B cell (primary cell): Measurements from ENCODE around the gene PEX14. TPM values are rescaled to one million over a fixed set of nuclear protein-coding genes. Genes with fewer than 3 reads are reported as not detected.

ENCODE experiments used
- ATAC-seq: fragments of 200-7000 bp; cut with Tn5 transposase; one replicate; pipeline ENCODE4 v1.10.0; 2021; ENCODE audit warnings: low read depth, mild to moderate bottlenecking, moderate number of reproducible peaks, moderate library complexity
- CTCF ChIA-PET: fragments of 350-600 bp; sonication (Branson Sonifier 250); formaldehyde crosslinking; loops from one replicate; lab custom pipeline; 2021; ENCODE audit warnings: antibody characterized with exemption, inconsistent platforms; lab: Charles Lee
- POLR2A ChIA-PET: fragments of 350-600 bp; sonication (Branson Sonifier 250); formaldehyde crosslinking; loops from one replicate; lab custom pipeline; 2021; ENCODE audit warnings: antibody characterized with exemption; lab: Charles Lee
- DNase-seq: peaks from one replicate; pipeline ENCODE4 v3.0.0; 2013
- H2AFZ ChIP-seq: 2 replicates; pipeline ENCODE4 v1.6.1; 2012; ENCODE audit warnings: mild to moderate bottlenecking, low read depth, low read length; ENCODE audit not compliant: insufficient read depth, poor library complexity, severe bottlenecking
- H3K27ac ChIP-seq, 2 donors: 1 replicate in 1 of 2; 2 replicates in 1 of 2; pipeline ENCODE4 v1.5.1; 2012 to 2013; ENCODE audit warnings: low read length in 2 of 2, mild to moderate bottlenecking in 2 of 2, moderate library complexity in 1 of 2
- H3K27me3 ChIP-seq, 4 experiments: fragments of 200-600 bp in 1 of 4; sonication (generic) in 1 of 4; replicated peaks in 1 of 4; 1 replicate in 2 of 4; 2 replicates in 2 of 4; pipeline versions ENCODE4 v1.6.1 to v1.7.0; 2013 to 2016; ENCODE audit warnings: low read length in 3 of 4, mild to moderate bottlenecking in 2 of 4, mixed read lengths in 1 of 4, moderate library complexity in 1 of 4; ENCODE audit not compliant: insufficient read depth in 4 of 4, control insufficient read depth in 3 of 4; ENCODE audit errors: control extremely low read depth in 1 of 4
- H3K36me3 ChIP-seq, 2 experiments: replicated peaks in 1 of 2; 1 replicate in 1 of 2; 2 replicates in 1 of 2; pipeline versions ENCODE4 v1.6.1 to v1.7.1; 2013; ENCODE audit warnings: low read length in 1 of 2; ENCODE audit not compliant: insufficient read depth in 2 of 2, control insufficient read depth in 1 of 2; ENCODE audit errors: control extremely low read depth in 1 of 2, extremely low read depth in 1 of 2
- H3K4me1 ChIP-seq, 2 donors: fragments of 200-600 bp in 1 of 2; sonication (generic) in 1 of 2; 1 replicate in 1 of 2; 2 replicates in 1 of 2; pipeline versions ENCODE4 v1.5.1 to v1.6.1; 2013 to 2017; ENCODE audit warnings: low read length in 2 of 2; ENCODE audit not compliant: control insufficient read depth in 2 of 2, insufficient read depth in 2 of 2
- H3K4me2 ChIP-seq: replicated peaks from 2 replicates; pipeline ENCODE3; 2012; ENCODE audit warnings: mild to moderate bottlenecking, low read depth, low read length; ENCODE audit not compliant: poor library complexity, severe bottlenecking
- H3K4me3 ChIP-seq, 5 experiments: fragments of 200-600 bp in 1 of 5; sonication (generic) in 1 of 5; 1 replicate in 3 of 5; 2 replicates in 2 of 5; pipeline versions ENCODE4 v1.5.1 to v1.7.0; 2011 to 2016; ENCODE audit warnings: low read length in 4 of 5, mild to moderate bottlenecking in 4 of 5, low read depth in 2 of 5, control low read depth in 1 of 5, moderate library complexity in 1 of 5; ENCODE audit not compliant: insufficient read depth in 1 of 5; ENCODE audit errors: control extremely low read depth in 1 of 5, extremely low read depth in 1 of 5
- H3K79me2 ChIP-seq: fragments of 200-600 bp; sonication (generic); one replicate; pipeline ENCODE4 v1.6.0; 2016; ENCODE audit warnings: low read length; ENCODE audit not compliant: control insufficient read depth, insufficient read depth
- H3K9ac ChIP-seq: fragments of 200-600 bp; sonication (generic); 2 replicates; pipeline ENCODE4 v1.6.1; 2017; ENCODE audit warnings: mild to moderate bottlenecking, low read length, moderate library complexity
- H3K9me3 ChIP-seq, 3 donors: one replicate each; pipeline versions ENCODE4 v1.6.1 to v1.7.1; 2013; ENCODE audit warnings: low read length in 2 of 3; ENCODE audit not compliant: control insufficient read depth in 2 of 3, insufficient read depth in 1 of 3; ENCODE audit errors: control extremely low read depth in 1 of 3
- H4K20me1 ChIP-seq: 2 replicates; pipeline ENCODE4 v1.6.0; 2012; ENCODE audit warnings: mild to moderate bottlenecking, low read length; ENCODE audit not compliant: insufficient read depth, control insufficient read depth, poor library complexity, severe bottlenecking
- H3K27ac Mint-ChIP-seq: one replicate; pipeline ENCODE4 v1.8.0; 2021; ENCODE audit warnings: mixed read lengths
- H3K27me3 Mint-ChIP-seq: one replicate; pipeline ENCODE4 v1.8.0; 2021; ENCODE audit warnings: mixed read lengths
- H3K4me1 Mint-ChIP-seq: one replicate; pipeline ENCODE4 v1.8.0; 2021; ENCODE audit warnings: mixed read lengths
- H3K4me3 Mint-ChIP-seq: one replicate; pipeline ENCODE4 v1.8.0; 2021; ENCODE audit warnings: mixed read lengths
- H3K9me3 Mint-ChIP-seq: one replicate; pipeline ENCODE4 v1.8.0; 2022; ENCODE audit warnings: mixed read lengths; ENCODE audit not compliant: insufficient read depth
- CTCF ChIP-seq: fragments of 200-600 bp; IDR thresholded peaks from one replicate; pipeline ENCODE4 v1.8.0; 2022; ENCODE audit warnings: antibody characterized with exemption, mild to moderate bottlenecking
- EZH2 ChIP-seq: IDR thresholded peaks from 2 replicates; pipeline ENCODE4 v1.6.1; 2012; ENCODE audit warnings: borderline replicate concordance, low read depth, mild to moderate bottlenecking, moderate library complexity, low read length; ENCODE audit not compliant: insufficient read depth, poor library complexity, severe bottlenecking
- WGBS: methylation state at CpG from one replicate; pipeline ENCODE4 v1.1.5; 2013; ENCODE audit warnings: missing lambda C conversion rate; ENCODE audit not compliant: insufficient coverage; 5-methylcytosine and 5-hydroxymethylcytosine counted together
- intact Hi-C: fragments of 100-400 bp; cut with micrococcal nuclease; formaldehyde crosslinking; loops from one replicate; pipeline ENCODE4 v1.10.0; 2022
- polyA plus RNA-seq: library from polyadenylated mRNA; depleted of rRNA; stranded (reverse); fragments of >200 nt; gene quantifications from 2 replicates; pipeline ENCODE4 v1.2.3, GENCODE V29; 2012
- total RNA-seq, 2 donors: library from RNA; stranded (reverse); fragments of 120-200 nt in 1 of 2; gene quantifications; 1 replicate in 1 of 2; 2 replicates in 1 of 2; pipeline versions ENCODE4 v1.2.3 to v1.2.4, GENCODE V29; 2013 to 2022

PEX14 gene
- total and polyA plus RNA-seq, 2 donors (not counting 1 experiment from before 2014, with no cell fraction given), result 14.1 to 19.3 TPM

DNA sequence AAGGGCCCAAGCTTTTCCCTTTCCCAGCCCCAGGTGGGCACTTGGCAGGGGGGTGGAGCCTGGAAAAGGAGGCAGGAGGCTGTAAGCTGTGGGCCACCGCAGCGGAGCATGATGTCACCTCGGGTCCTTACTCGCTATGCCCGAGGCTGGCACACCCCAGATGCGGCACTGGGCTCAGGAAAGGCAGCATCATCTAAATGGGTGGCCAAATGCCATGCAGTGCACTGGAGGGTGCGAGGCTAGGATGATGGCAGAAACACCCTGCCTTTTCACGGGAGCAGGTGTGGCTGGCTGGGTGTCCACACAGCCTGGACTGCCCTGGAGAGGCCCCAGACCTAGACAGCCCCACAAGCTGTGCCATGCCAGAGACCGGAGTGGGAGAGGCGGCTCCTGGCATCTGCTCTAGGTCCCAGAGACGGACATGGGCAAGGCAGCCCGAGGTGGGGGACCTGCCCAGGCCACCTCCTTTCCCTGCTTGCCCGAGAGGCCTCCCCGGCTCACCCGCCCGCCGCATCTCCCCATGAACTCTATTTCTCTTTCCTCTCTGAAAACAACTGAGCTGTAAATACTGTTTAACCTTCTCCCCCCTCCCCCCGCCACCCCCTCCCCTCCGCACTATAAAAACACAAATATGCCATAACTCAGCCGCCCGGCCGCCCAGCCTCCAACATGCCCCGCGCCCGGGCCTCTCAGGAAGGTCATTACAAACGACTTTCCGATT is 197.0 kb downstream of the PEX14 start:
- Histone ChIP-seq H3K27me3 (no peaks in the 10 kb centered on the region), H2AFZ (no peak overlapping the region), H3K79me2 (peaks cover 20% of the 10 kb centered on the region), H3K27ac (no peak overlapping the region), H3K4me2 (peak overlapping the region; percentile 15), H3K4me3 (no peak overlapping the region), H4K20me1 (peaks cover 85% of the 10 kb centered on the region), H3K36me3 (no peaks in the 10 kb centered on the region), H3K4me1 (peaks cover 0 to 11% of the 10 kb centered on the region in 2 donors), H3K9ac (no peak overlapping the region), H3K9me3 (no peaks in the 10 kb centered on the region)
- Mint-ChIP-seq H3K4me1 (peaks cover 14% of the 10 kb centered on the region), H3K27me3 (no peaks in the 10 kb centered on the region), H3K4me3 (no peak overlapping the region), H3K27ac (no peak overlapping the region), H3K9me3 (no peaks in the 10 kb centered on the region)
- ATAC-seq, result no peak
- ChIA-PET POLR2A (interaction anchor here (0.7 kb wide), 1 partner anchor 26 kb away, joined by 3 read pairs; no protein-coding TSS in a partner anchor), CTCF (no interaction called here)
- no peak for DNase-seq
- 88% methylated on average over 25 of the region's 27 CpGs for WGBS
- TF ChIP-seq CTCF (no peak), EZH2 (no peak)
- intact Hi-C loops, result no loop called here

- no peak overlapping the region for H3K4me2 ChIP-seq
- H3K4me1 Mint-ChIP-seq, result peaks cover 14% of the 10 kb centered on the region
- H3K4me3 ChIP-seq, result no peak overlapping the region
- DNase-seq, result no peak
- H3K9ac ChIP-seq, result no peak overlapping the region
- WGBS, result 96% methylated on average over 23 of the region's 35 CpGs
- H3K4me1 ChIP-seq, result peaks cover 0 to 11% of the 10 kb centered on the region in 2 donors
- no peak overlapping the region for H3K27ac Mint-ChIP-seq
- H4K20me1 ChIP-seq, result peaks cover 86% of the 10 kb centered on the region
- TF ChIP-seq CTCF (no peak), EZH2 (no peak)
- no peak for ATAC-seq
- intact Hi-C loops, result no loop called here
- H3K36me3 ChIP-seq, result no peaks in the 10 kb centered on the region
- POLR2A ChIA-PET, result interaction anchor here (0.7 kb wide), 1 partner anchor 26 kb away, joined by 3 read pairs; no protein-coding TSS in a partner anchor
- no peaks in the 10 kb centered on the region for H3K27me3 ChIP-seq
- H3K9me3 Mint-ChIP-seq, result no peaks in the 10 kb centered on the region
- H3K27me3 Mint-ChIP-seq, result no peaks in the 10 kb centered on the region
- H3K27ac ChIP-seq, result no peak overlapping the region
- H3K79me2 ChIP-seq, result peaks cover 27% of the 10 kb centered on the region
- H3K9me3 ChIP-seq, result no peaks in the 10 kb centered on the region
- CTCF ChIA-PET, result no interaction called here
- no peak overlapping the region for H2AFZ ChIP-seq
- no peak overlapping the region for H3K4me3 Mint-ChIP-seq
These were observed 197.7 kb downstream of the PEX14 start for GRCh38 chr1:10672343-10673050.
